ENCODE results near the gene WFDC2.

DNA sequence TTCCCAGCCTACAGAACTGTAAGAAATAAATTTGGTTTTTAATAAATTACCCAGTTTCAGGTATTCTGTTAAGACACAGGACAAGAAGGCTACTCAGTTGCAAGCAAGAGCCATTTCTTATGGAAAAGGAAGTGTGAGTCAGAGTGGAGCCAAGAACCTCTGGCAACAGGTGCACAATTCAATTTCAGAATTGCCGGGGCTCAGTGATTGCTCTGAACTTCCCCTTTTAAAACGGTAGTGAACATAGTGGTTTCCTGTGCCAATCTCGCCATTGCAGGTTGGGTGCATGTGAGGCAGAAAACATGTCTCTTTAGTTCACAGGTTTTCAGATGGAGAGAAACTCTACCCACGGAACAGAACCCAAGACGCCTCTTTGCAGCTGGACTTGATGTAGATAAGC lies 37.3 kb upstream of the WFDC2 start:
- TF ChIP-seq POLR2A (IDR thresholded peaks at IDR 0.05; ENCODE audit: low read depth, low read length) (no peak), POLR2AphosphoS5 (IDR thresholded peaks at IDR 0.05; ENCODE audit: insufficient read depth, low read depth, low read length) (no peak), EZH2 (IDR thresholded peaks at IDR 0.05; ENCODE audit: borderline replicate concordance, low read depth, low read length, severe bottlenecking) (no peak), FOS (IDR thresholded peaks at IDR 0.05; ENCODE audit: borderline replicate concordance, insufficient read depth, low read length) (peak; percentile 33), MYC (IDR thresholded peaks at IDR 0.05; ENCODE audit: low read depth, low read length) (no peak), GATA2 (IDR thresholded peaks at IDR 0.05; ENCODE audit: insufficient read depth, insufficient read length, low read depth, low read length) (no peak)
- TF ChIP-seq, protein P1, sequence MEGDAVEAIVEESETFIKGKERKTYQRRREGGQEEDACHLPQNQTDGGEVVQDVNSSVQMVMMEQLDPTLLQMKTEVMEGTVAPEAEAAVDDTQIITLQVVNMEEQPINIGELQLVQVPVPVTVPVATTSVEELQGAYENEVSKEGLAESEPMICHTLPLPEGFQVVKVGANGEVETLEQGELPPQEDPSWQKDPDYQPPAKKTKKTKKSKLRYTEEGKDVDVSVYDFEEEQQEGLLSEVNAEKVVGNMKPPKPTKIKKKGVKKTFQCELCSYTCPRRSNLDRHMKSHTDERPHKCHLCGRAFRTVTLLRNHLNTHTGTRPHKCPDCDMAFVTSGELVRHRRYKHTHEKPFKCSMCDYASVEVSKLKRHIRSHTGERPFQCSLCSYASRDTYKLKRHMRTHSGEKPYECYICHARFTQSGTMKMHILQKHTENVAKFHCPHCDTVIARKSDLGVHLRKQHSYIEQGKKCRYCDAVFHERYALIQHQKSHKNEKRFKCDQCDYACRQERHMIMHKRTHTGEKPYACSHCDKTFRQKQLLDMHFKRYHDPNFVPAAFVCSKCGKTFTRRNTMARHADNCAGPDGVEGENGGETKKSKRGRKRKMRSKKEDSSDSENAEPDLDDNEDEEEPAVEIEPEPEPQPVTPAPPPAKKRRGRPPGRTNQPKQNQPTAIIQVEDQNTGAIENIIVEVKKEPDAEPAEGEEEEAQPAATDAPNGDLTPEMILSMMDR (IDR thresholded peaks at IDR 0.05; ENCODE audit: extremely low read depth in 1 of 2, insufficient read depth in 1 of 2, low read depth in 1 of 2, low read length in 2 of 2) = no peak
- TF ChIP-seq, protein P2, sequence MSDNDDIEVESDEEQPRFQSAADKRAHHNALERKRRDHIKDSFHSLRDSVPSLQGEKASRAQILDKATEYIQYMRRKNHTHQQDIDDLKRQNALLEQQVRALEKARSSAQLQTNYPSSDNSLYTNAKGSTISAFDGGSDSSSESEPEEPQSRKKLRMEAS (IDR thresholded peaks at IDR 0.05; ENCODE audit: insufficient read depth, insufficient read length) = no peak

Data from endothelial cell of umbilical vein (primary cell).